Spleen (tissue), 7 donors: ENCODE data around the gene S100A7.

Experiments used
- CTCF ChIP-seq, 11 experiments: fragments of 200-600 bp in 7 of 11; fragments of 450-650 bp in 4 of 11; sonication (generic) in 4 of 11; IDR thresholded peaks in 8 of 11; conservative IDR thresholded peaks in 3 of 11; 1 replicate in 7 of 11; 2 replicates in 4 of 11; pipeline versions ENCODE4 v1.4.0 to v1.8.0; 2016 to 2021; ENCODE audit warnings: antibody characterized with exemption in 11 of 11, inconsistent platforms in 4 of 11, mild to moderate bottlenecking in 1 of 11
- POLR2A ChIP-seq, 3 donors: fragments of 450-650 bp; IDR thresholded peaks; one replicate each; pipeline ENCODE4 v1.5.1; 2017; ENCODE audit warnings: antibody characterized with exemption in 3 of 3, mild to moderate bottlenecking in 1 of 3
- donor health status: DM: no; HTN: no; CAD: no; lungs with moderate emphysema.
- donor health status: DM: no; HTN: no; CAD: no.
- donor health status: DM: no; HTN: no; CAD: no.

GRCh38 chr1:153441238-153441755 lies 19.2 kb downstream of the S100A7 start:
- TF ChIP-seq CTCF (IDR thresholded peaks at IDR 0.05 in 8 of 11, conservative IDR thresholded peaks at IDR 0.05 in 3 of 11) (no peak), POLR2A (IDR thresholded peaks at IDR 0.05) (no peak)
